Lung (tissue), 12 donors: ENCODE data around the gene MS4A5. TPM values are rescaled to one million over a fixed set of nuclear protein-coding genes. Genes with fewer than 3 reads are reported as not detected.

Experiments used
- ATAC-seq: fragments of 200-7000 bp; cut with Tn5 transposase; one replicate; pipeline ENCODE4 v1.9.1; 2020; ENCODE audit warnings: moderate number of reproducible peaks; ENCODE audit not compliant: insufficient read depth, low FRiP score
- DNase-seq, 3 donors: peaks; one replicate each; pipeline ENCODE4 v3.0.0-alpha.2; 2013 to 2017
- H3K27ac ChIP-seq, 2 donors: one replicate each; pipeline ENCODE4 v1.5.1; 2013; ENCODE audit warnings: mild to moderate bottlenecking in 2 of 2, moderate library complexity in 2 of 2, control low read depth in 1 of 2, inconsistent platforms in 1 of 2, low read depth in 1 of 2, low read length in 1 of 2
- H3K27me3 ChIP-seq, 3 donors: one replicate each; pipeline ENCODE4 v1.5.1; 2013; ENCODE audit warnings: low read length in 2 of 3; ENCODE audit not compliant: control insufficient read depth in 3 of 3, insufficient read depth in 3 of 3
- H3K36me3 ChIP-seq, 4 donors: one replicate each; pipeline ENCODE4 v1.5.1; 2013; ENCODE audit warnings: low read length in 4 of 4, mild to moderate bottlenecking in 1 of 4, moderate library complexity in 1 of 4; ENCODE audit not compliant: control insufficient read depth in 4 of 4, insufficient read depth in 4 of 4
- H3K4me1 ChIP-seq, 5 donors: one replicate each; pipeline ENCODE4 v1.5.1; 2013; ENCODE audit warnings: low read length in 5 of 5, mild to moderate bottlenecking in 2 of 5, moderate library complexity in 1 of 5; ENCODE audit not compliant: control insufficient read depth in 5 of 5, insufficient read depth in 5 of 5
- H3K4me3 ChIP-seq: one replicate; pipeline ENCODE4 v1.5.1; 2013; ENCODE audit warnings: mild to moderate bottlenecking, control low read depth, moderate library complexity
- H3K9ac ChIP-seq, 2 donors: one replicate each; pipeline ENCODE4 v1.5.1; 2013; ENCODE audit warnings: low read length in 2 of 2, control low read depth in 1 of 2; ENCODE audit not compliant: insufficient read depth in 1 of 2
- H3K9me3 ChIP-seq, 4 donors: one replicate each; pipeline ENCODE4 v1.5.1; 2013; ENCODE audit warnings: low read length in 3 of 4, mild to moderate bottlenecking in 1 of 4, moderate library complexity in 1 of 4; ENCODE audit not compliant: control insufficient read depth in 4 of 4, insufficient read depth in 3 of 4
- CTCF ChIP-seq: IDR thresholded peaks from 2 replicates; pipeline ENCODE4 v1.5.1; 2012; ENCODE audit warnings: mild to moderate bottlenecking; ENCODE audit errors: control extremely low read depth, extremely low read depth
- WGBS, 2 donors: extraction: QIAGEN DNeasy Blood & Tissue Kit; methylation state at CpG; one replicate each; pipeline ENCODE4 v1.1.7; 2013; 5-methylcytosine and 5-hydroxymethylcytosine counted together
- polyA plus RNA-seq, 2 donors: library from polyadenylated mRNA; stranded (reverse); fragments of 200-250 nt; gene quantifications; one replicate each; pipeline ENCODE4 v1.2.1, GENCODE V29; 2013
- total RNA-seq, 2 donors: library from RNA; depleted of rRNA in 1 of 2; stranded (reverse); fragments of >200 nt in 1 of 2; gene quantifications; one replicate each; pipeline ENCODE4 v1.2.1, GENCODE V29; 2014 to 2021
- donor health status: control.
- donor health status: control.
- donor health status: Bipolar disorder and iron deficiency.
- donor health status: healthy.
- donor health status: DM: yes; HTN: yes; CAD: no.

MS4A5 gene
- total and polyA plus RNA-seq, 4 donors = not detected

GRCh38 chr11:60396799-60397198 lies 32.6 kb upstream of the MS4A5 start:
- no peak overlapping the region for H3K4me3 ChIP-seq
- 8 to 9% methylated on average over 1 of the region's 1 CpG for WGBS, 2 donors
- no peaks in the 10 kb centered on the region for H3K4me1 ChIP-seq
- H3K36me3 ChIP-seq = no peaks in the 10 kb centered on the region
- no peak for TF ChIP-seq CTCF
- H3K27me3 ChIP-seq = no peaks in the 10 kb centered on the region
- DNase-seq = no peak
- no peak overlapping the region for H3K9ac ChIP-seq
- peak overlapping the region in 1 of 2 donors; percentile 24 for H3K27ac ChIP-seq
- H3K9me3 ChIP-seq = no peaks in the 10 kb centered on the region
- ATAC-seq = no peak

- 20 to 41% methylated on average over 2 of the region's 2 CpGs for WGBS, 2 donors
- H3K27ac ChIP-seq = no peak overlapping the region
- ATAC-seq (no peak), DNase-seq (no peak)
- no peaks in the 10 kb centered on the region for H3K36me3 ChIP-seq
- no peaks in the 10 kb centered on the region for H3K27me3 ChIP-seq
- no peak for TF ChIP-seq CTCF
- H3K4me1 ChIP-seq = no peaks in the 10 kb centered on the region
- no peak overlapping the region for H3K9ac ChIP-seq
- H3K4me3 ChIP-seq = no peak overlapping the region
- peaks cover 0 to 5% (median under 1%) of the 10 kb centered on the region in 4 donors for H3K9me3 ChIP-seq
These were observed 9.4 kb upstream of the MS4A5 start for GRCh38 chr11:60420015-60420414.

GRCh38 chr11:60422609-60423008 lies 6.8 kb upstream of the MS4A5 start:
- no peaks in the 10 kb centered on the region for H3K27me3 ChIP-seq
- H3K9me3 ChIP-seq = peaks cover 0 to 5% (median under 1%) of the 10 kb centered on the region in 4 donors
- no peak overlapping the region for H3K4me3 ChIP-seq
- H3K27ac ChIP-seq = no peak overlapping the region
- TF ChIP-seq CTCF = no peak
- whole genome bisulfite sequencing, 2 donors = 50 to 92% methylated on average over 1 of the region's 1 CpG
- no peak overlapping the region for H3K9ac ChIP-seq
- no peak for ATAC-seq
- H3K4me1 ChIP-seq = no peaks in the 10 kb centered on the region
- DNase-seq = no peak
- H3K36me3 ChIP-seq = no peaks in the 10 kb centered on the region

GRCh38 chr11:60428517-60428916 lies 855 bp upstream of the MS4A5 start:
- Histone ChIP-seq H3K9ac (no peak overlapping the region), H3K27me3 (no peaks in the 10 kb centered on the region), H3K9me3 (no peaks in the 10 kb centered on the region), H3K36me3 (no peaks in the 10 kb centered on the region), H3K27ac (no peak overlapping the region), H3K4me3 (no peak overlapping the region), H3K4me1 (no peaks in the 10 kb centered on the region)
- DNase-seq (no peak), ATAC-seq (no peak)
- no peak for TF ChIP-seq CTCF
- WGBS, 2 donors = 55 to 70% methylated on average over 2 of the region's 2 CpGs
